Peyer's patch (tissue), 4 donors: ENCODE measurements around the gene PIGL. TPM values are rescaled to one million over a fixed set of nuclear protein-coding genes. Genes with fewer than 3 reads are reported as not detected.

Experiments
- DNase-seq, 3 donors: peaks; one replicate each; pipeline ENCODE4 v3.0.0-alpha.2; 2017 to 2019
- H3K27ac ChIP-seq, 4 donors: fragments of 200-600 bp; sonication (generic); one replicate each; pipeline ENCODE4 v1.5.1; 2016 to 2019
- H3K27me3 ChIP-seq, 2 donors: fragments of 200-600 bp; sonication (generic); one replicate each; pipeline ENCODE4 v1.5.1; 2019
- H3K36me3 ChIP-seq, 3 donors: fragments of 200-600 bp; sonication (generic); one replicate each; pipeline ENCODE4 v1.5.1; 2016 to 2019
- H3K4me1 ChIP-seq, 4 donors: fragments of 200-600 bp; sonication (generic); one replicate each; pipeline ENCODE4 v1.5.1; 2016 to 2019
- H3K4me3 ChIP-seq, 4 donors: fragments of 200-600 bp; sonication (generic); 1 replicate in 3 of 4; 2 replicates in 1 of 4; pipeline ENCODE4 v1.5.1; 2016 to 2019; ENCODE audit warnings: mild to moderate bottlenecking in 1 of 4
- H3K9me3 ChIP-seq, 4 donors: fragments of 200-600 bp; sonication (generic); one replicate each; pipeline ENCODE4 v1.5.1; 2016 to 2019; ENCODE audit warnings: mild to moderate bottlenecking in 1 of 4
- POLR2A ChIP-seq, 2 donors: fragments of 450-650 bp; IDR thresholded peaks; one replicate each; pipeline ENCODE4 v1.5.1; 2017; ENCODE audit warnings: antibody characterized with exemption in 2 of 2, mild to moderate bottlenecking in 2 of 2, moderate library complexity in 2 of 2
- total RNA-seq, 4 donors: library from RNA; depleted of rRNA; stranded (reverse); fragments of >200 nt; gene quantifications; one replicate each; pipeline ENCODE4 v1.1.0, GENCODE V29; 2016
- TF ChIP-seq, protein P1 (sequence below), 6 experiments: fragments of 450-650 bp in 4 of 6; fragments of 200-600 bp in 2 of 6; sonication (generic) in 1 of 6; IDR thresholded peaks; one replicate each; pipeline ENCODE4 v1.5.1; 2017 to 2019; ENCODE audit warnings: antibody characterized with exemption in 6 of 6, mild to moderate bottlenecking in 3 of 6, moderate library complexity in 1 of 6

PIGL gene
- total RNA-seq, 4 donors from 2014 or later = 77.1 to 491 (median 144) TPM

- no peak overlapping the region for H3K4me3 ChIP-seq
- H3K9me3 ChIP-seq = no peaks in the 10 kb centered on the region
- H3K27me3 ChIP-seq = no peaks in the 10 kb centered on the region
- no peak for DNase-seq
- no peak overlapping the region for H3K27ac ChIP-seq
- TF ChIP-seq, protein P1, sequence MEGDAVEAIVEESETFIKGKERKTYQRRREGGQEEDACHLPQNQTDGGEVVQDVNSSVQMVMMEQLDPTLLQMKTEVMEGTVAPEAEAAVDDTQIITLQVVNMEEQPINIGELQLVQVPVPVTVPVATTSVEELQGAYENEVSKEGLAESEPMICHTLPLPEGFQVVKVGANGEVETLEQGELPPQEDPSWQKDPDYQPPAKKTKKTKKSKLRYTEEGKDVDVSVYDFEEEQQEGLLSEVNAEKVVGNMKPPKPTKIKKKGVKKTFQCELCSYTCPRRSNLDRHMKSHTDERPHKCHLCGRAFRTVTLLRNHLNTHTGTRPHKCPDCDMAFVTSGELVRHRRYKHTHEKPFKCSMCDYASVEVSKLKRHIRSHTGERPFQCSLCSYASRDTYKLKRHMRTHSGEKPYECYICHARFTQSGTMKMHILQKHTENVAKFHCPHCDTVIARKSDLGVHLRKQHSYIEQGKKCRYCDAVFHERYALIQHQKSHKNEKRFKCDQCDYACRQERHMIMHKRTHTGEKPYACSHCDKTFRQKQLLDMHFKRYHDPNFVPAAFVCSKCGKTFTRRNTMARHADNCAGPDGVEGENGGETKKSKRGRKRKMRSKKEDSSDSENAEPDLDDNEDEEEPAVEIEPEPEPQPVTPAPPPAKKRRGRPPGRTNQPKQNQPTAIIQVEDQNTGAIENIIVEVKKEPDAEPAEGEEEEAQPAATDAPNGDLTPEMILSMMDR (IDR thresholded peaks at IDR 0.05) = no peak
- TF ChIP-seq POLR2A (IDR thresholded peaks at IDR 0.05) = no peak
- peaks cover 0 to 14% (median 0%) of the 10 kb centered on the region in 3 donors for H3K36me3 ChIP-seq
- no peaks in the 10 kb centered on the region for H3K4me1 ChIP-seq
Observed at GRCh38 chr17:16319969-16320368, 103.0 kb downstream of the PIGL start.

- H3K27ac ChIP-seq = no peak overlapping the region
- H3K27me3 ChIP-seq = no peaks in the 10 kb centered on the region
- peaks cover 0 to 31% (median 0%) of the 10 kb centered on the region in 3 donors for H3K36me3 ChIP-seq
- no peak for DNase-seq
- no peak overlapping the region for H3K4me3 ChIP-seq
- H3K9me3 ChIP-seq = no peaks in the 10 kb centered on the region
- no peaks in the 10 kb centered on the region for H3K4me1 ChIP-seq
- TF ChIP-seq, protein P1 (IDR thresholded peaks at IDR 0.05) = no peak
- TF ChIP-seq POLR2A (IDR thresholded peaks at IDR 0.05) = no peak
Observed at GRCh38 chr17:16322636-16323035, 105.6 kb downstream of the PIGL start.

DNA sequence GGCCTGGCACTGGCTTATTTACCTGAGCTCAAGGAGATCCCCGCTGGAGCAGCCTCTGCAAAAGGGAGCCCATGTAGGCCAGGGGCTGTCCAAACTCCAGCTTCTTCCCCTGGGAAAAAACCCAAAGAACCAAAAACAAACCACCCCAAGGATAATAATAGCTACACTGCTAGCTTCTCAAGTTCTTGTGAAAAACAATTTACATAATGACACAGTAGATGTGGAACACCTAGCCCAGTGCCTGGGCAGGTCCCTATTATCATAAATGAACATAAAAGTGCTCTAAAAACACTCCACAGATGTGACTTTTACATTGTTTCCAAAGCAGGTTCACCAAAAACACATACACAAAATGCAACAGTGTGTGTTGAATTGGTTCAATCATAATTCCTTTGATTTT lies 109.0 kb downstream of the PIGL start:
- TF ChIP-seq, protein P1 (IDR thresholded peaks at IDR 0.05) = no peak
- no peak for TF ChIP-seq POLR2A (IDR thresholded peaks at IDR 0.05)
- Histone ChIP-seq H3K4me3 (no peak overlapping the region), H3K27me3 (no peaks in the 10 kb centered on the region)

GRCh38 chr17:16327018-16327417 lies 110.0 kb downstream of the PIGL start:
- Histone ChIP-seq H3K27ac (no peak overlapping the region), H3K4me1 (peaks cover 0 to 3% (median 0%) of the 10 kb centered on the region in 4 donors), H3K27me3 (no peaks in the 10 kb centered on the region), H3K36me3 (peaks cover 0 to 31% (median 0%) of the 10 kb centered on the region in 3 donors), H3K4me3 (no peak overlapping the region), H3K9me3 (no peaks in the 10 kb centered on the region)
- no peak for DNase-seq
- no peak for TF ChIP-seq POLR2A (IDR thresholded peaks at IDR 0.05)
- TF ChIP-seq, protein P1 (IDR thresholded peaks at IDR 0.05) = no peak

More for the DNA sequence above, 109.0 kb downstream of the PIGL start:
- Histone ChIP-seq H3K27ac (no peak overlapping the region), H3K36me3 (peaks cover 0 to 31% (median 0%) of the 10 kb centered on the region in 3 donors), H3K4me1 (peaks cover 0 to 3% (median 0%) of the 10 kb centered on the region in 4 donors), H3K9me3 (no peaks in the 10 kb centered on the region)
- DNase-seq = no peak

DNA sequence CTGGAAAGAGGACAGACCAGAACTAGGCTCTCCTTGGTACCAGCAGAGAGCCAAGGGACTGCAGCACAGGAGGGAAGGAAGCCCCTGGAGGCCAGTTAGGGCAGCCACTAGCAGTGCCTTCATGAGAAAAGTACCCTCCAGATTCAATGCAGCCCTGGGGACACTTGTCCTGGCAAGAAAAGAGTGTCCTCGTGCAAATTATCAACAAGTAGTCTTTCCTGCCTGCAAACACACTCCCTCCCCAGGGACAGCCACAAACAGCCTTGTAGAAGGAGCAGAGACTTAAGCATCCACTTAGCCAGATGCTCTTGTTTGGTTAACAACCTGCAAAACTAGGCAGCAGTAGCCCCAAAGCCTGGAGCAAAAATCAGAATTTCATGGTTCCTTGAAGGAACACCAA lies 112.0 kb downstream of the PIGL start:
- H3K27ac ChIP-seq = peak overlapping the region in 2 of 4 donors; percentile 33 to 36
- peaks cover 0 to 26% (median 0%) of the 10 kb centered on the region in 3 donors for H3K36me3 ChIP-seq
- H3K9me3 ChIP-seq = no peaks in the 10 kb centered on the region
- H3K4me3 ChIP-seq = no peak overlapping the region
- TF ChIP-seq, protein P1 (IDR thresholded peaks at IDR 0.05) = no peak
- no peak for TF ChIP-seq POLR2A (IDR thresholded peaks at IDR 0.05)
- H3K27me3 ChIP-seq = no peaks in the 10 kb centered on the region
- peaks cover 0 to 3% (median 0%) of the 10 kb centered on the region in 4 donors for H3K4me1 ChIP-seq
- DNase-seq = peak in 1 of 3 donors; percentile 10
